Body of pancreas (tissue), 4 donors: ENCODE results near the gene PITPNB. TPM values are rescaled to one million over a fixed set of nuclear protein-coding genes. Genes with fewer than 3 reads are reported as not detected.

ENCODE experiments used
- ATAC-seq: fragments of 150-250 bp; one replicate; pipeline ENCODE4 v1.9.1; 2016
- DNase-seq, 4 donors: peaks; one replicate each; pipeline ENCODE4 v3.0.0-alpha.2; 2019
- H3K27ac ChIP-seq, 4 donors: fragments of 200-600 bp; sonication (generic); 1 replicate in 3 of 4; 2 replicates in 1 of 4; pipeline versions ENCODE4 v1.5.1 to v1.6.1; 2016 to 2019; ENCODE audit warnings: mild to moderate bottlenecking in 1 of 4, mixed read lengths in 1 of 4, moderate library complexity in 1 of 4
- H3K27me3 ChIP-seq, 2 donors: fragments of 200-600 bp; sonication (generic); one replicate each; pipeline ENCODE4 v1.6.0; 2016; ENCODE audit warnings: mild to moderate bottlenecking in 1 of 2
- H3K36me3 ChIP-seq, 2 donors: fragments of 200-600 bp; sonication (generic); replicated peaks in 1 of 2; 2 replicates each; pipeline ENCODE4 v1.5.1; 2016; ENCODE audit warnings: low read depth in 2 of 2; ENCODE audit not compliant: insufficient read depth in 1 of 2
- H3K4me1 ChIP-seq: fragments of 200-600 bp; sonication (generic); one replicate; pipeline ENCODE4 v1.6.0; 2016
- H3K4me3 ChIP-seq, 2 donors: fragments of 200-600 bp; sonication (generic); 1 replicate in 1 of 2; 2 replicates in 1 of 2; pipeline ENCODE4 v1.5.1; 2016 to 2019
- H3K9me3 ChIP-seq, 3 donors: fragments of 200-600 bp; sonication (generic); 1 replicate in 2 of 3; 2 replicates in 1 of 3; pipeline ENCODE4 v1.5.1; 2016
- POLR2A ChIP-seq, 3 donors: fragments of 450-650 bp; IDR thresholded peaks; one replicate each; pipeline ENCODE4 v1.6.1; 2016; ENCODE audit warnings: antibody characterized with exemption in 3 of 3, mild to moderate bottlenecking in 2 of 3
- WGBS, 2 donors: methylation state at CpG; one replicate each; pipeline ENCODE4 v1.1.5; 2017; 5-methylcytosine and 5-hydroxymethylcytosine counted together
- intact Hi-C: fragments of 100-400 bp; cut with DNase I; formaldehyde crosslinking; loops from one replicate; pipeline ENCODE4 v1.15.1; 2023
- total RNA-seq, 2 donors: library from RNA; depleted of rRNA; stranded (reverse); fragments of >200 nt; gene quantifications; one replicate each; pipeline ENCODE4 v1.1.0, GENCODE V29; 2016
- TF ChIP-seq, protein P1 (sequence below), 7 experiments: fragments of 450-650 bp in 4 of 7; fragments of 200-600 bp in 3 of 7; sonication (generic) in 3 of 7; IDR thresholded peaks; one replicate each; pipeline ENCODE4 v1.5.1; 2016 to 2019; ENCODE audit warnings: antibody characterized with exemption in 7 of 7

Gene PITPNB
- total RNA-seq, 2 donors from 2014 or later, result 21.3 to 39.6 TPM

DNA sequence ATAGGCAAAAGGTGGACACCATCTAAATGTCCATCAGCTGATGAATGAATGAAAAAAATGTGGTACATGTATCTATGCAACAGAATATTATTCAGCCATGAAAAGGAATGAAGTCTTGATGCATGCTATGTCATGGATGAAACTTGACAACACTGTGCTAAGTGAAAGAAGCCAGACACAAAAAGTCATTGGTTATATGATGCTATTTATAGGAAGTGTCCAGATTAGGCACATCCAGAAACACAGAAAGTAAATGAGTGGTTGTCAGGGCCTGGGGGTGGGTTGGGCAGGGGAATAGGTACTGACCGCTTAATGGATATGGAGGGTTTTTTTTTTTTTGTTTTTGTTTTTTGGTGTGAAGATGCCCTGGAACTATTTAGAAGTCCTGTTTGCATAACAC is 95.8 kb downstream of the PITPNB start:
- no peak for DNase-seq
- Histone ChIP-seq H3K27ac (no peak overlapping the region), H3K4me3 (no peak overlapping the region), H3K36me3 (no peaks in the 10 kb centered on the region), H3K9me3 (no peaks in the 10 kb centered on the region), H3K4me1 (no peaks in the 10 kb centered on the region), H3K27me3 (no peaks in the 10 kb centered on the region)
- no peak for TF ChIP-seq POLR2A (IDR thresholded peaks at IDR 0.05)
- TF ChIP-seq, protein P1, sequence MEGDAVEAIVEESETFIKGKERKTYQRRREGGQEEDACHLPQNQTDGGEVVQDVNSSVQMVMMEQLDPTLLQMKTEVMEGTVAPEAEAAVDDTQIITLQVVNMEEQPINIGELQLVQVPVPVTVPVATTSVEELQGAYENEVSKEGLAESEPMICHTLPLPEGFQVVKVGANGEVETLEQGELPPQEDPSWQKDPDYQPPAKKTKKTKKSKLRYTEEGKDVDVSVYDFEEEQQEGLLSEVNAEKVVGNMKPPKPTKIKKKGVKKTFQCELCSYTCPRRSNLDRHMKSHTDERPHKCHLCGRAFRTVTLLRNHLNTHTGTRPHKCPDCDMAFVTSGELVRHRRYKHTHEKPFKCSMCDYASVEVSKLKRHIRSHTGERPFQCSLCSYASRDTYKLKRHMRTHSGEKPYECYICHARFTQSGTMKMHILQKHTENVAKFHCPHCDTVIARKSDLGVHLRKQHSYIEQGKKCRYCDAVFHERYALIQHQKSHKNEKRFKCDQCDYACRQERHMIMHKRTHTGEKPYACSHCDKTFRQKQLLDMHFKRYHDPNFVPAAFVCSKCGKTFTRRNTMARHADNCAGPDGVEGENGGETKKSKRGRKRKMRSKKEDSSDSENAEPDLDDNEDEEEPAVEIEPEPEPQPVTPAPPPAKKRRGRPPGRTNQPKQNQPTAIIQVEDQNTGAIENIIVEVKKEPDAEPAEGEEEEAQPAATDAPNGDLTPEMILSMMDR (IDR thresholded peaks at IDR 0.05), result no peak
- ATAC-seq, result no peak
- 85 to 97% methylated on average over 1 of the region's 1 CpG for WGBS, 2 donors
- intact Hi-C loops, result no loop called here

DNA sequence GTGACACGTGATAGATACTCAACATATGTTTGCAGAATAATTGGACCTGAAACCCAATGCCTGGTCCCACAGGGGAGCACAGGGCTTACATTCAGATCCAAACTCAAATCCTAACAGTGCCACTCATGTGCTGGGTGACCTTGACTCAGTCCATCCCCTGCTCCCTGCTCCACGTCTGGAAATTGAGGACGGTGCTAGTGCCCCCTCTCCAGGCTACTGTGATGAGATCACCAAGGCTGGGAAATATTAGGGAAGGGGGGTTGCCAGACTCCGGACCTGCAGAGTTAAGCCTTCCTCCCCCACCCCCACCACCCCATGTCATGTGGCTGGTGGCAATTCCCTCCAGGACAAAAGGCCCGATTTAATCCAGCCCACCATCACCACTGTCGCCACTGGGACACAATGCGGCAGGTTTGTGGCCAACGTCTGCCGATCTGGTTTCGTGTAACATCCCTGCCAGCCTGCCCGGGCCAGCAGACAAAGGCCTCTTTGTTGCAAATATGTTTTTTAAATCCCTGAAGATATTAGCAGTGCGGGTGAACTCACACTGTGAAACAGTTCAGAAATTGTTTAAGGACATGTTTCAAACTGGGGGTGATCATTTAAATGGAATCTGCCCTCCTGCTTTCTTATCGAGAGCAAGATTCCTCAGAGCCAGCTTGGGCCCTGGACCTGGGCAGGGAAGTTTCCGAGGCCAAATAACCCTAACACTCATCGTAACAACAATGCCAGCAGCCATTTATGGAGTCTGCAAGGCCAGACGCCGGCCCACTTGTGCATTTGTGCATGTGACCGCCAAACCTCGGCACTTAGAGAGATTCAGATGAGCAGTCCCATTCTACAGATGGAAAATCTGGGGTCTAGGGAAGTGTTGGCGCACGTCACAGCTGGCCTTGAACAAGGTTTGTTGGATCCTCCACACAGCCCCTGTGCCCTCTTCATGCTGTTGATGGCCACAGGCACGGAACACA is 97.9 kb downstream of the PITPNB start:
- Histone ChIP-seq H3K9me3 (no peaks in the 10 kb centered on the region), H3K27me3 (no peaks in the 10 kb centered on the region), H3K27ac (peak overlapping the region; percentile 33 to 68 (median 54)), H3K4me3 (no peak overlapping the region), H3K36me3 (no peaks in the 10 kb centered on the region), H3K4me1 (no peaks in the 10 kb centered on the region)
- intact Hi-C loops, result no loop called here
- ATAC-seq (peak; percentile 83), DNase-seq (peak in 3 of 4 donors; percentile 29 to 54 (median 48))
- TF ChIP-seq POLR2A (IDR thresholded peaks at IDR 0.05), result no peak
- TF ChIP-seq, protein P1 (IDR thresholded peaks at IDR 0.05), result no peak
- 43 to 56% methylated on average over 15 to 22 of the region's 22 CpGs for WGBS, 2 donors

DNA sequence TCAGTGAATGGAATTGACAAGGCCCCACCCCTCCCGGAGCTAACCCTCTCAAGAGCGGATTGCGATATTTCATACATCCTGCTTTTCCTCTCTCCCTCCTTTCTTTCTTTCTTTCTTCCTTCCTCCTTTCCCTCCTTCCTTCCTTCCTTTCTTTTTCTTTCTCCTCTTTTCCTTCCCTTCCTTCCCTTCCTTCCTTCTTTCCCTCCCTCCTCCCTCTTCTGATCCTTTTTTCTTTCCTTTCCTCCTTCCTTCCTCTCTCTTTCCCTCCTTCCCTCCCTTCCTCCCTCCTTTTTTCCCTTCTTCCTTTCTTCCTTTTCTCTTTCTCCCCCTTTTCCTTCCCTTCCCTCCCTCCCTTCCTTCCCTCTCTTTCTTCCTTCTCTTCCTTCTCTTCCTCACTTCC is 102.5 kb downstream of the PITPNB start:
- no peaks in the 10 kb centered on the region for H3K9me3 ChIP-seq
- H3K4me3 ChIP-seq, result no peak overlapping the region
- H3K4me1 ChIP-seq, result no peaks in the 10 kb centered on the region
- no peak for DNase-seq
- intact Hi-C loops, result no loop called here
- no peak for ATAC-seq
- H3K27ac ChIP-seq, result no peak overlapping the region
- H3K36me3 ChIP-seq, result no peaks in the 10 kb centered on the region
- H3K27me3 ChIP-seq, result no peaks in the 10 kb centered on the region
- TF ChIP-seq, protein P1 (IDR thresholded peaks at IDR 0.05), result no peak
- no peak for TF ChIP-seq POLR2A (IDR thresholded peaks at IDR 0.05)
- WGBS, 2 donors, result 85 to 86% methylated on average over 3 of the region's 3 CpGs

DNA sequence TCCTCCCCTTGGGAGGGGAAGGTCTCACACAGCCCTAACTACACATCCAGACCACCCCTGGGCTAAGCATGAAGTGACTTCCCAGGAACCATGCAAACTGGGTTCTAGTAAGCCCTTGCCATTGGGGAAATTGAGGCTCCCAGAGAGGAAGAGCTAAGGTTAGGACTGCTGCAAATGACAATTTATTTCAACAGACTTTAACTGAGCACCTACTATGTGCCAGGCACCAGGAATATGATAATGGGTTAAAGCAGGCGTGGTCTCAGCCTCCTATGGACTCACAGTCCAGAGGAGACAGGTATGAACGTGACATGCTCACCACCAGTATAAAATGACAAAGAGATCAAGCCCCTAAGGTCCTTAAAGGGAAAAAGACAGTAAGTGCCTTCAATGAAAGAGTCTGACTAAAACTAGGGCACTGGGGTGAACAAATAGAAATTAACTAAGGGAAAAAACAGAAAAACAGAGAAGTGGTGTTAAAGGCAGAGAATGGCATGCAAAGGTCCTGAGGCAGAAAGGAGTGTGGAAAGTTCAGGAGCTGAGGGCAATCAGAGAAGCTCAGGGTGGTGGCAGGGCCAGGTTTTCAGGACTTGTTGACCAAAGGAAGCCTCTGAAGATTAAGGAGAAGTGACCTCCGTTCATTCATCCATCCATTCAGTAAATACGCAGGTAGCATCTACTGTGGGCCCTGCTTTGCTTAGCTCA is 103.1 kb downstream of the PITPNB start:
- H3K27me3 ChIP-seq, result no peaks in the 10 kb centered on the region
- intact Hi-C loops, result no loop called here
- ATAC-seq, result no peak
- H3K4me1 ChIP-seq, result peaks cover 1% of the 10 kb centered on the region
- H3K36me3 ChIP-seq, result no peaks in the 10 kb centered on the region
- TF ChIP-seq, protein P1 (IDR thresholded peaks at IDR 0.05), result no peak
- no peak for TF ChIP-seq POLR2A (IDR thresholded peaks at IDR 0.05)
- no peaks in the 10 kb centered on the region for H3K9me3 ChIP-seq
- no peak overlapping the region for H3K4me3 ChIP-seq
- 80 to 86% methylated on average over 4 of the region's 4 CpGs for WGBS, 2 donors
- DNase-seq, result no peak
- no peak overlapping the region for H3K27ac ChIP-seq
